Measurements from ENCODE around the gene RANBP3. TPM values are rescaled to one million over a fixed set of nuclear protein-coding genes. Genes with fewer than 3 reads are reported as not detected.

Gene RANBP3
- total RNA-seq, 1 donor from 2014 or later: 77.8 TPM

DNA sequence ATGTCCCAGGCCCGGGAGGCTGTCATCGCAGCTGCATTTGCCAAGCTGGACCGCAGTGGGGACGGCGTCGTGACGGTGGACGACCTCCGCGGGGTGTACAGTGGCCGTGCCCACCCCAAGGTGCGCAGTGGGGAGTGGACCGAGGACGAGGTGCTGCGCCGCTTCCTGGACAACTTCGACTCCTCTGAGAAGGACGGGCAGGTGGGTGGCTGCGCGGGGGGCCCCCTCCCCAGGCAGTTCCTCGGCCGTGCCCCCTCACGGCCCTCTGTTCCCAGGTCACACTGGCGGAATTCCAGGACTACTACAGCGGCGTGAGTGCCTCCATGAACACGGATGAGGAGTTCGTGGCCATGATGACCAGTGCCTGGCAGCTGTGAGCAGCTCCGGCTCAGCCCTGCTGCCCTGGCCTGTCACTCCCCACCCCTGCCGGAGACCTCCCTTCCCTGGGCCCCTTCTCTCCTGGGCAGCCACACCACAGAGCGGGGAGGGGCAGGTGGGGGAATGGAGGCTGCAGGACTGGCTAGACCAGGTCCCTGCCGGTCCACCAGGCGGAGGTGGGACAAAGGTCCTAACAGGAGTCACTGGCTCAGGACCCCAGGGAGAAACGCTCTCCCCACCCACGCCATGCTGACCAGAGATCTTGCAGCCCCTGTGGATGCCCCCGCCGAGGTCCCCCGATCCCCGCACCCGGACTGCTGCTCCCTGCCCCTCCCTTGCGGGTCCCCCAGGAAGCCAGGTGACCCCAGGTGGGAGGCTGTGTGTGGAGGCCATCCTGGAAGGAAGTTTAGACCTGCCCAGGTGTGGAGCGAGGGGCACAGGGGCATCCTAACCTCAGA, 62.8 kb downstream of the RANBP3 start:
- Mint-ChIP-seq H3K36me3 (no peaks in the 10 kb centered on the region), H3K4me3 (no peak overlapping the region), H3K27ac (no peak overlapping the region), H3K27me3 (ENCODE audit: insufficient read depth, low read depth) (peaks cover 9% of the 10 kb centered on the region), H3K4me1 (peaks cover 4% of the 10 kb centered on the region), H3K9me3 (no peaks in the 10 kb centered on the region)
- H3K36me3 ChIP-seq: no peaks in the 10 kb centered on the region
- no peak overlapping the region for H2AFZ ChIP-seq (replicated peaks)
- no peak overlapping the region for H3K27ac ChIP-seq
- TF ChIP-seq EZH2phosphoT487 (IDR thresholded peaks at IDR 0.05): no peak
- TF ChIP-seq, protein P1, sequence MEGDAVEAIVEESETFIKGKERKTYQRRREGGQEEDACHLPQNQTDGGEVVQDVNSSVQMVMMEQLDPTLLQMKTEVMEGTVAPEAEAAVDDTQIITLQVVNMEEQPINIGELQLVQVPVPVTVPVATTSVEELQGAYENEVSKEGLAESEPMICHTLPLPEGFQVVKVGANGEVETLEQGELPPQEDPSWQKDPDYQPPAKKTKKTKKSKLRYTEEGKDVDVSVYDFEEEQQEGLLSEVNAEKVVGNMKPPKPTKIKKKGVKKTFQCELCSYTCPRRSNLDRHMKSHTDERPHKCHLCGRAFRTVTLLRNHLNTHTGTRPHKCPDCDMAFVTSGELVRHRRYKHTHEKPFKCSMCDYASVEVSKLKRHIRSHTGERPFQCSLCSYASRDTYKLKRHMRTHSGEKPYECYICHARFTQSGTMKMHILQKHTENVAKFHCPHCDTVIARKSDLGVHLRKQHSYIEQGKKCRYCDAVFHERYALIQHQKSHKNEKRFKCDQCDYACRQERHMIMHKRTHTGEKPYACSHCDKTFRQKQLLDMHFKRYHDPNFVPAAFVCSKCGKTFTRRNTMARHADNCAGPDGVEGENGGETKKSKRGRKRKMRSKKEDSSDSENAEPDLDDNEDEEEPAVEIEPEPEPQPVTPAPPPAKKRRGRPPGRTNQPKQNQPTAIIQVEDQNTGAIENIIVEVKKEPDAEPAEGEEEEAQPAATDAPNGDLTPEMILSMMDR (IDR thresholded peaks at IDR 0.05): no peak
- TF ChIP-seq EZH2 (IDR thresholded peaks at IDR 0.05): no peak
- no peaks in the 10 kb centered on the region for H3K9me3 ChIP-seq (ENCODE audit: low read depth)
- peaks cover 1% of the 10 kb centered on the region for H3F3A ChIP-seq (ENCODE audit: low read depth)
- no peak overlapping the region for H3K9ac ChIP-seq
- H4K20me1 ChIP-seq (ENCODE audit: low read depth): peaks cover 3% of the 10 kb centered on the region
- no peaks in the 10 kb centered on the region for H3K4me1 ChIP-seq
- H3K27me3 ChIP-seq: no peaks in the 10 kb centered on the region
- no peak for DNase-seq (ENCODE audit: low spot score)
- no peak overlapping the region for H3K4me3 ChIP-seq
- H3K4me2 ChIP-seq: no peak overlapping the region
- no peaks in the 10 kb centered on the region for H3K79me2 ChIP-seq (ENCODE audit: low read depth)

DNA sequence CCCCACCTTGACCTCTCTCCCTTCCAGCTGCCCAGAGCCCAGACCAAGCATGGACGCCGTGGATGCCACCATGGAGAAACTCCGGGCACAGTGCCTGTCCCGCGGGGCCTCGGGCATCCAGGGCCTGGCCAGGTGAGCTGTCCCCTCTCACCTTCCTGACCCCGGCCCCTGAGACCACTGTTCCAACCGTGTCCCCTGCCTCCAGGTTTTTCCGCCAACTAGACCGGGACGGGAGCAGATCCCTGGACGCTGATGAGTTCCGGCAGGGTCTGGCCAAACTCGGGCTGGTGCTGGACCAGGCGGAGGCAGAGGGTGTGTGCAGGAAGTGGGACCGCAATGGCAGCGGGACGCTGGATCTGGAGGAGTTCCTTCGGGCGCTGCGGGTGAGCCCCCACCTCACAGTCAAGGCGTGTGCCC, 63.6 kb downstream of the RANBP3 start:
- Mint-ChIP-seq H3K4me1 (peaks cover 11% of the 10 kb centered on the region), H3K36me3 (no peaks in the 10 kb centered on the region), H3K27ac (no peak overlapping the region), H3K9me3 (no peaks in the 10 kb centered on the region), H3K4me3 (no peak overlapping the region), H3K27me3 (ENCODE audit: insufficient read depth, low read depth) (peaks cover 9% of the 10 kb centered on the region)
- no peak overlapping the region for H2AFZ ChIP-seq (replicated peaks)
- H4K20me1 ChIP-seq (ENCODE audit: low read depth): peaks cover 3% of the 10 kb centered on the region
- DNase-seq (ENCODE audit: low spot score): no peak
- H3K27ac ChIP-seq: no peak overlapping the region
- H3K4me2 ChIP-seq: no peak overlapping the region
- no peaks in the 10 kb centered on the region for H3K79me2 ChIP-seq (ENCODE audit: low read depth)
- no peak overlapping the region for H3K4me3 ChIP-seq
- TF ChIP-seq EZH2 (IDR thresholded peaks at IDR 0.05): no peak
- no peaks in the 10 kb centered on the region for H3K9me3 ChIP-seq (ENCODE audit: low read depth)
- H3K4me1 ChIP-seq: no peaks in the 10 kb centered on the region
- no peaks in the 10 kb centered on the region for H3K36me3 ChIP-seq
- no peak overlapping the region for H3K9ac ChIP-seq
- no peaks in the 10 kb centered on the region for H3K27me3 ChIP-seq
- peaks cover 7% of the 10 kb centered on the region for H3F3A ChIP-seq (ENCODE audit: low read depth)

DNA sequence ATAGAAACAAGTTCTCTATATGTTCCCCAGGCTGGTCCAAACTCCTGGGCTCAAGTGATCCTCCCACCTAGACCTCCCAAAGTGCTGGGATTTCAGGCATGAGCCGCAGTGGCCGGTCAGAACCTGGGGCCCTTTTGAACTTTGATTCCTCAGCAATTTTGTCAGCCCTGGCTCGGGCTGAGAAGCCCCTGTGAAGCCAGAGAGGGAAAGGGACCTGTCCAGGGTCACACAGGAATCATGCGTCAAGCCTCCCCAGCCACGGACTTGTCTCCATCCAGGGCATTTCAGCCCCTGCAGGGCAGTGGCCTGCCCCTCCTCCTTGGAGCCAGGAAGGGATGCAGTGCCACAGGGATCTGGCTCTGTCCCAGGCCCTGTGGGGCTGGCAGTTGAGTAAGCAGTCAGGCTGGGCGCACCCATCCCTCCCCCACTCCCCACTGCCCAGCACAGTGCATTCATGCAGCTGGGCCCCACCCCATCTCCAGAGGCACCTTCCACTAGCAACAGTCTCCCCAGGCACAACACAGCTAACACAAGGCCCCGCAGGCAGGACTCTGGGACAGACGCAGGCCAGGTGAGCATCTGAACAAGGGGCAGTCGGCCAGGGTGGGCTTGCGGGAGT, 64.1 kb downstream of the RANBP3 start, which contains the start of gene CAPS:
Gene CAPS, plus strand, starts transcription at position 516 of the 619 bp plus-strand sequence. CDS start 153 bp downstream, outside the sequence.
- TF ChIP-seq EZH2phosphoT487 (IDR thresholded peaks at IDR 0.05) (no peak), EZH2 (IDR thresholded peaks at IDR 0.05) (no peak)
- TF ChIP-seq, protein P1 (IDR thresholded peaks at IDR 0.05): no peak
- H3K27ac ChIP-seq: no peak within 1 kb of the TSS
- no peak within 1 kb of the TSS for H2AFZ ChIP-seq (replicated peaks)
- H3K36me3 ChIP-seq: no peaks in the 10 kb centered on the region
- no peaks in the 10 kb centered on the region for H3K79me2 ChIP-seq (ENCODE audit: low read depth)
- Mint-ChIP-seq H3K27ac (no peak within 1 kb of the TSS), H3K9me3 (no peaks in the 10 kb centered on the region), H3K36me3 (no peaks in the 10 kb centered on the region), H3K4me1 (peaks cover 13% of the 10 kb centered on the region), H3K27me3 (ENCODE audit: insufficient read depth, low read depth) (peaks cover 9% of the 10 kb centered on the region), H3K4me3 (no peak within 1 kb of the TSS)
- DNase-seq (ENCODE audit: low spot score): no peak
- H3K9ac ChIP-seq: no peak within 1 kb of the TSS
- peaks cover 3% of the 10 kb centered on the region for H4K20me1 ChIP-seq (ENCODE audit: low read depth)
- no peaks in the 10 kb centered on the region for H3K9me3 ChIP-seq (ENCODE audit: low read depth)
- H3K4me1 ChIP-seq: no peaks in the 10 kb centered on the region
- no peaks in the 10 kb centered on the region for H3K27me3 ChIP-seq
- no peak within 1 kb of the TSS for H3K4me3 ChIP-seq
- H3F3A ChIP-seq (ENCODE audit: low read depth): peaks cover 7% of the 10 kb centered on the region
- no peak within 1 kb of the TSS for H3K4me2 ChIP-seq

All from neural progenitor cell (in vitro differentiated cells).